NCI-H69 (cell line): Measurements from ENCODE around the gene MED23.
"Not testable (repeated sequence)": the region's sequence is repeated elsewhere in the genome, so short reads cannot be mapped to it uniquely, and the experiment has no call there.

Experiments
- DNase-seq: peaks from one replicate; lab custom pipeline; 2025; lab: John Stamatoyannopoulos, UW

The MED23 gene

DNA sequence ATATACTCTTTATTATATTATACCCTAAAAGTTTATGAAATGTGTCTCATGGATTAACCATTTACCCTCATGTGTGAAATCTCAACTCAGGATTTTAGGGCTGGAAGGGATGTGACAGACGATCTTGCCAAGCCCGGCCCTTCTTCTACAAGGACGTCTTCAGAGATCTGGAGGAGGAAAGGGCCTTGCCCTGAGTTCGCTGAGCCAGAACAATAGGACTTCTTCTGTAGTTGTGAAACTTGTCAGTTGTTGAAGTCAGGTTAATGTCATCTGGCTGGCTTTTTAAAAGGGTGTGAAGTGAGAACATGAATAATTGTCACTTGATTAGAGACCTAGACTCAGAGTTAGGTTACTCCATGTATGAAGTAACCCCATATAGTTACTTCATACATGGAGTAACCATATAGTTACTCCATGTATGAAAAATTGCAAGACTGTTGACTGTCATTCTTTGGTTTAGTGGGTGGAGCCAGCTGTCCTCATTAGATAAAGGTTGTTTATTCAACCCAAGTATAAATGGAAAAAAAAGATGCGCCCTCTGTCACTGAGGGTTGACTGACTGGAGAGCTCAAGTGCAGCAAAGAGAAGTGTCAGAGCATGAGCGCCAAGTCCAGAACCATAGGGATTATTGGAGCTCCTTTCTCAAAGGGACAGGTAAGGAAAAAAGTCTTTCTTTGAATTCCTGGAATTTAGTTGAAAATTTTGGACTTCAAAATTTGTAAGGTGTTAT lies 55.2 kb downstream of the MED23 start, which contains the start of gene ARG1:
Gene ARG1, plus strand, starts transcription at position 541 of the 730 bp plus-strand sequence. Its CDS starts 57 bp downstream, at position 598.
- no peak for DNase-seq

DNA sequence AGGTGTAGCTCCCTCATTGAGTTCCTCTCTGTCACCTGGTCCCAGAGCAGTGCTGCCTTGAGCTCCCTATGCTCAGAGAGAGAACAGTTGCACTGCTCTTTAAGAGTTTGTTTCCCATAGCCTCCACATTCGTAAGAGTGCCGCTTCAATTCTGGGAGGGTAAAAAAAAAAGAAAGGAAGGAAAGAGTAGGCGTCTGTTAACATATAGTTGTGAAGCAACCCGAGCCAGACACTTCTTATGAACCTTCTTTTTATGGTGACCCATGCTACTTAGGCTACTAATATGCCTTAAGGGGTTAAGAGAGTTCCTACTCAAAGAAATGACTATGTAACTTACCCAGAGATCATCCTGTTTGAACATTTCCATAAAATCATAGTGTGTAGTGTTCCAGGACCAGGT lies 59.3 kb downstream of the MED23 start:
- DNase-seq: no peak

DNA sequence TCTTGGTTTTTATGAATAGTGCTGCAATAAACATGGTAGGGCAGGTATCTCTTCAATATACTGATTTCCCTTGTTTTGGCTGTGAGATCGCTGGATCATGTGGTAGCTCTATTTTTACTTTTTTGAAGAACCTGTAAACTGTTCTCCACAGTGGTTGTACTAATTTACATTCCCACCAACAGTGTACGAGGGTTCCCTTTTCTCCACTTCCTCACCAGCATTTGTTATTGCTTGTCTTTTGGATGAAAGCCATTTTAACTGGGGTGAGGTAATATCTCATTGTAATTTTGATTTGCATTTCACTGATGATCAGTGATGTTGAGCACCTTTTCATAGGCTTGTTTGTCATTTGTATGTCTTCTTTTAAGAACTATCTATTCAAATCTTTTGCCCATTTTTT lies 63.0 kb downstream of the MED23 start:
- no peak for DNase-seq

DNA sequence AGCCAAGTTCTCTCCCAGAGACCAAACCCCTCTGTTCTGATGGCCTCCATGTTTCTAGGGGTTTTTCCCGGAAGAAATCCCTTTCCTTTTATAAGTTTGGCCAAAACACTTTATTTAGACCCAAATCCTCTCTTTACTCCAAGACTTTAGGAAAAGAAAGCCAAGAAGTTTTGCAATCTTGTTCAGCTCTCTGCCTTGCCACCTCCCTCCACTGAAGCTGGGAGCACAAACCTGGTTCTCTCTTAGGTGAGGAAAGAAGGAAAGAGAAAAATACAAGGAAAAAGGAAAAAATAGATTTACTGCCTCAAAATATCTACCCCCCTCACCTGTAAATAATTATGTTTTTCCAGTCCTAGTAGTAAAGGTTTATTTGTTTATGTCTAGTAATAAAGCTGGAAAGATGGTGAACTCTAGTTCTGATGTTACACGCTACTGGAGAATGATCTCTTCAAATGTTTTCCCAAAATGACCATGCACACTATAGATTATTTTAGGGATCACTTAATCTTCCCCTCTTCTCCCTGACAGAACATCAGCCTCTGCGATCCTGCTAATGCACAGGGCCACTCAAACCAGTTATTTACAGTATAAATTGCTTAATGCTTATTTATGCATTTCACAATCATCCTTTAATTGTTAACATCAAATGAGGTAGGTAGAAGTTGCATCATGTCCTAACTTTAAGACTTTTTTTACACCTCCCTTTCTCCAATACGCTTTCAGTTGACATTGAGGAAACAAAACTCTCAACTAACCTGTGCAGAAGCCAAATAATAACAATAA lies 65.9 kb downstream of the MED23 start:
- DNase-seq: no peak

DNA sequence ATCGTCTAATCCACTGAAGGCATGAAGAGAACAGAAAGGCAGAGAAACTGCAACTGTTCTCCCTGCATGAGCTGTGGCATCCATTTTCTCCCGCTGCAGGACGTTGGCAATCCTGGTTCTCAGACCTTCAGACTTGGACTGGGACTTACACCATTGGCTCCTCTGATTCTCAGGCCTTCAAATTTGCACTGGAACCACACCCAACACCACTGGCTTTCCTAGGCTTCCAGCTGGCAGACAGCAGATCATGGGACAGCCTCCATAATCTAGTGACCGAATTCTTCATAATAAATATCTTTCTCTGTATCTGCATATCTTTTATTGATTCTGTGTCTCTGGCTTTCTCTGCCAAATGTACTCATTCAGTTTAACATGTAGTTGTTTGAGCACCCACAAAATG lies 69.1 kb downstream of the MED23 start:
- DNase-seq: no peak

DNA sequence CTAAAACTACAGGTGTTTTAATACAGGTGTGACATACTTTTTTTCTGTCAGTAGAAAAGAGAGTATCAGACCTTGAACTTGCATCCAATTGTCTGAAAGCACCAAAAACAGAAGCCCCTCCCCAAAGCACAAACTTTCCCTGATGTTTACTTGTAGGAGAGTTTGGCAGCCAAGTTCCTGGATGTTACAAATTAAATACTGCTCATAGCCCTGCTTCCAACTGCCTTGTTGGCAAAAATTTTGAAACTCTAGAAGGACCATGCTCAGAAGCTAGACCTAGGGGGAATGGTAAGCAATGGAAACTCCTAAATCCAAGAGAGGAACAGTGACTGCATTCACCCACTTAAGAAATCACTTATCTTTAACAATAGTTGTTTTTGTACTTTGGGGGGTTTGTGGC lies 72.0 kb downstream of the MED23 start:
- no peak for DNase-seq

DNA sequence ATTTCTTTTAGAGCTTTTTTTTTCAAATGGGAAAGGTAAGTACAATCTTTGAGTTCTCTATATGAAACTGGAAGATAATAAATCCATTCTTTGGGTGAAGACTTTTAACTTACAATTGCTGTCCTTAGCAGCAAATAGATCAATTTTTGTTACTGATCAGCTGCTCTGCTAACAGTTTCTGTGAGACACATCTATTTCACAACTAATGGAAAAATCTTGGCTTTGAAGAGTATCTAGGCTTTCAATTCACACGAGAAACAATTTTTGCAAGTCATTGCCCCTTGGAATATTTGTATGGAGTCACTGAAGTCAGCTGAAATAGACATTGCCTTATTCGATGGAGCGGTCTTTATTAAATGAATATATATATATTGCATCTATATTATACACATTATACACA lies 75.5 kb downstream of the MED23 start:
- DNase-seq: no peak

DNA sequence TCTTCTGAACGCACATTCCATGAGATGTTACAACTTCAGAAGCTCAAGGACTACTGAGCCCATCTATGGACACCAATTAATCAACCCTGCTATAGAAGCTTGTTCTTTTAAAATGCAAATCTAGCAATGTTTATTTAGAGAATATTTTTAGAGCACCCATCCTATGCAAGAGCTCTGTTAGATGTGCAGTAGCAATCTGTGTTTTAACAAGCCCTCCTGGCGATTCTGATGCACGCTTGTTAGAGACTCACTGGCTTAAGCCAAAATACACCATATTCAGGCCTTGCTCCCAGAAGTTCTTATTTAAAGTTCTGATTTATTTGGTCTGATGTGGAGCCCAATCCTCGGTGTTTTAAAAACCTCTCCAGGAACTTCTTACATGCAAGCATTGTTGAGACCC lies 76.1 kb downstream of the MED23 start:
- DNase-seq: no peak

DNA sequence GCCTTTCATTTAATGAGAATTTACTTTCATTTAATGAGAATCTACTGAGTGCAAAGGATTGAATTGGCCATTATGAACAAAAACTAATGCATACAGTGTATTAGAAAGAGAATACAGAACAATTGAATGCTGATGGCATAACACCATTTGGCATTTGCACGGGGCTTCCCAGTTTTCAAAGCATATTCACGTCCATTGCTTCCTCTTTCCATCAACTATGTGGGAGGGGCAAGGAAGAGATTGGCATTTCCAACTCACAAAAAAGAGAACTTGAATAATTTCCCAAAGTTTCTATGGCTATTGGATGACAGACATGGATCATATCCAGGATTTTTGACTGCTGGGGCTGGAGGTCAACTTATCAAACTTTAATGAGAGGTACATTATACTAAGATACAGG lies 78.2 kb downstream of the MED23 start:
- no peak for DNase-seq

DNA sequence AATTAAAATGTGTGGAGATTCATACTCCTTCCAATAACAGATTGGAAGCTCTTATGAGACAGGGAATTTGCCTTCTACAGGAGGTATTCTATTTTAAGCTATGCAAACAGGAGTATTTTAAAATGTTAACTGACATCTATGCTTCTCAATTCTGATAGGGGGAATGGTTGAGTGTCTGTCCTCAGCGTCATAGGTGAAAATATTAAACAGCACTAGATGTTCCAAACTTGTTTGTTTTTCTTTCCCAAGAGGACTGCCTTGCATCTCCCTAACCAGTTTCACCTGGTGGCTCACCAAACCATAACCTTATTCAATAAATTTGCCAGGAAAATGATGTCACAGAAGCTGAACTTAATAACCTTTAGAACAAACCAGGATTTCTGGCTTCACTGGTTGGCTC lies 79.6 kb downstream of the MED23 start:
- no peak for DNase-seq

DNA sequence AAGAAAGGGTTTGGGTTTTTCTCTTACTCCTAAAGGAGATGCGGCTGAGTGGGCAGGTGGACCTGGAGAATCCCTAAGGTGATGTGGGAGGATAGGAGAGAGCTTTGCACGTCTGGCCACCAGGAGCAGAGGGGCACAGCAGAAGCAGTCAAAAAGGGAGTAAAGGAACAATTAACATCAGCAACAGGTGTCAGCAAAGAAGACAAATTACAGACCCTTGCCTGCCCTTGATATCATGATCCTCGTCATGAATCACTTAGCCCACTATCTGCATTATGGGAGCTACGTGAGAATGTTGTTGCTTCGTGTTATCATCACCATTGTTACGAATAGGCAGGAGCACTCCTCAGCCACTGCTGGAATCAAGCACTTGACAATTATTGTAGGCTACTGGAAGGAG lies 80.6 kb downstream of the MED23 start:
- DNase-seq: no peak

DNA sequence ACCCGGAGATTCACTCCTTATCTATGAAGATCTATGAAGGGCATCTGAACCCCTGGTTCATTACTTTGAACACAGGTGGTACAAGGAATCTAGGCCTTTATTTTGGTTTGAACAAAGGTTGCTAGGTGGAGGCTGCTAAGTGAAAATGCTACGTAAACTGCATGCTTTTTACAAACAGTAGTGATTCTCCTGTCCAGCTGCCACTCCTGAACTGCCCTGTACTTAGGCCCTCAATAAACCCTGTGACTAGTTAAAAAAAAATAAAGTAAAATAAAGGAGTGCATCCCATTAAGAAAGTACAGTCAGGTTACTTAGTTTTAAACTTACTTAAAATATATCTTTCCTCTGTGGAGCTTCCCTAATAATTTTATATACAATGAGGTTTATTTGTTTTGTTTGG lies 82.7 kb downstream of the MED23 start:
- DNase-seq: no peak

DNA sequence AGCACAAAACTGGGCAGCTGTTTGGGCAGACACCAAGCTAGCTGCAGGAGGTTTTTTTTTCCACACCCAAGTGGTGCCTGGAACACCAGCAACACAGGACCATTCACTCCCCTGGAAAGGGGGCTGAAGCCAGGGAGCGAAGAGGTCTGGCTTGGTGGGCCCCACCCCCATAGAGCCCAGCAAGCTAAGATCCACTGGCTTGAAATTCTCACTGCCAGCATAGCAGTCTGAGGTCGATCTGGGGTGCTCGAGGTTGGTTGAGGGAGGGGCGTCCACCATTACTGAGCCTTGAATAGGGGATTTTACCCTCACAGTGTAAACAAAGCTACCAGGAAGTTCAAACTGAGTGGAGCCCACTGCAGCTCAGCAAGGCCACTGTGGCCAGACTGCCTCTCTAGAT lies 89.4 kb downstream of the MED23 start:
- not testable (repeated sequence) for DNase-seq

DNA sequence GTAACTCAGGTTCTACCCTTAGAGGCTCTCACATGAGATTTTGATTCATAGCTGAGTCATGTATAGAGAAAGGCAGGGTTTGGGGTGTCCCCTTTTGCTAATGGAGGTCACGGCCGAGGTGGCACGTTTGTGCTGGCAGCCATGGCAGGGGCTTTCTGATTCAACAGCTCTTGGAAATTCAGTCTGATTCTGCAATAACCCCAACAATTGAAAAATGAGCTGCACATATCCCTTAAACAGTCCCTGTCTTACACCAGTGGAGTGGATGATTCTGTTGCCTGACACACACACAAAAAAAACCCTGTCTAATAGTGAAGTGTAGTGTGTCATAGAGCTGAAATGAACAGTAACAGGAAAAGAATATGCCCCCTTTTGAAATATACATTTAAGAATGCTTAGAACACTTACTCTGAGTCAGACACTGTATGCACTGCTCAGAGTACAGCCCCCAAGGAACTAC lies 95.4 kb downstream of the MED23 start:
- no peak for DNase-seq

DNA sequence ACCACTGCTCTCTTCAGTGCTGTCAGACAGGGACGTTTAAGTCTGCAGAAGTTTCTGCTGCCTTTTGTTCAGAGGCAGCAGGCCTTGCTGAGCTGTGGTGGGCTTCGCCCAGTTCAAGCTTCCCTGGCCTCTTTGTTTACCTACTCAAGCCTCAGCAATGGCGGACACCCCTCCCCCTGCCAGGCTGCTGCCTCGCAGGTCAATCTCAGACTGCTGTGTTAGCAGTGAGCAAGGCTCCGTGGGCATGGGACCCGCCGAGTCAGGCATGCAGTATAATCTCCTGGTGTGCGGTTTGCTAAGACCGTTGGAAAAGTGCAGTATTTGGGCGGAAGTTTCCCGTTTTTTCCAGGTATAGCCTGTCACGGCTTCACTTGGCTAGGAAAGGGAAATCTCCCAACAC lies 96.4 kb downstream of the MED23 start:
- not testable (repeated sequence) for DNase-seq

DNA sequence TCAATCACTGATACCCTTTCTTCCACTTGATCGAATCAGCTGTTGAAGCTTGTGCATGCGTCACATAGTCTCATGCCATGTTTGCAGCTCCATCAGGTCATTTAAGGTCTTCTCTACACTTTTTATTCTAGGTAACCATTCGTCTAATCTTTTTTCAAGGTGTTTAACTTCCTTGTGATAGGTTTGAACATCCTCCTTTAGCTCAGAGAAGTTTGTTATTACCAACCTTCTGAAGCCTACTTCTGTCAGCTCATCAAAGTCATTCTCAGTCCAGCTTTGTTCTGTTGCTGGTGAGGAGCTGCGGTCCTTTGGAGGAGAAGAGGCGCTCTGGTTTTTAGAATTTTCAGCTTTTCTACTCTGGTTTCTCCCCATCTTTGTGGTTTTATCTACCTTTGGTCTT lies 97.1 kb downstream of the MED23 start:
- DNase-seq: not testable (repeated sequence)

DNA sequence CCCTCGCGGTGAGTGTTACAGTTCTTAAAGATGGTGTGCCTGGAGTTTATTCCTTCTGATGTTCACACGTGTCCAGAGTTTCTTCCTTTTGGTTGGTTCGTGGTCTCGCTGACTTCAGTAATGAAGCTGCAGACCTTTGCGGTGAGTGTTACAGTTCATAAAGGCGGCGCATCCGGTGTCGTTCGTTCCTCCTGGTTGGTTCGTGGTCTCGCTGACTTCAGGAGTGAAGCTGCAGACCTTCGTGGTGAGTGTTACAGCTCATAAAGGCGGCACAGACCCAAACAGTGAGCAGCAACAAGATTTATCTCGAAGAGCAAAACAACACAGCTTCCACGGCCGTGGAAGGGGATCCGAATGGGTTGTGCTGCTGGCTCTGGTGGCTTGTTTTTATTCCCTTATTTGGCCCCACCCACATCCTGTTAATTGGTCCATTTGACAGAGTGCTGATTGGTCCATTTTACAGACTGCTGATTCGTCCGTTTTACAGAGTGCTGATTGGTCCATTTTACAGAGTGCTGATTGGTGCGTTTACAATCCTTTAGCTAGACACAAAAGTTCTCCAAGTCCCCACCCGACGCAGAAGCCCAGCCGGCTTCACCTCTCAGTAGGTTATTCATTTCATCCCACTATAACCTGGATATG lies 103.2 kb downstream of the MED23 start:
- DNase-seq: no peak

DNA sequence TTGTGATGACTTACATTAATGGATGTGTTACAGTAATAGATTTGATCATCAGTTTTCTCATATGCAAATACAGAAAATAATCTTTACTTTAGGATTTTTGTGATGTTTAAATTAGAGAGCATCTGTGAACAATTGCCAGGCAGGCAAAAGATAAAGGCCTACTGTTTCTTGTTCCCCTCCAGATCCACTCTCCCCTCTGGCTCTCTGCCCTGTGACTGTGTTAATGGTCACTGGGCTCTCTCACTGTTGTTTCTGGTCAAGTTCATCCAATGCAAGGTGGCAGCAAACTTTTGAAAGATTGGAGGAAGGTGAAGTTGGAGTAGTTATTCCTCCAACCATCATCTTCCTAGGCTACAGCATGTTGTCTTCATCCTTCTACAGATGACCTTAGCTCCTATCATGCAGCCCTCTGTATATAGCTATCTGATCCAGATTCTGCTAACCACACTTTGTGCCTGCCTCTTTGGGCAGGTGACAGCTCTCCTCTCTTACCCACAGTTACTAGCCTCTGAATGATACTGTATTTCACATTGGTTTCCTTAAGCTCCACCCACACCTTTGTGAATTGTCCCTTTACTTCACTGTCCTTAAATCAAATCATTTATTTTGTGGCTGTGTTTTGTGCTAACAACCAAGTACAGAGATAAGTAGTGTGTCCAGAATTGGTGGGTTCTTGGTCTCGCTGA lies 103.9 kb downstream of the MED23 start:
- DNase-seq: no peak
